Kidney (tissue), 14 donors: ENCODE data around the gene SLC17A9. TPM values are rescaled to one million over a fixed set of nuclear protein-coding genes. Genes with fewer than 3 reads are reported as not detected.
A peak's percentile ranks its signal among the peaks of the same experiment; 100 is the strongest.
"Not testable (repeated sequence)": the region's sequence is repeated elsewhere in the genome, so short reads cannot be mapped to it uniquely, and the experiment has no call there.

Experiments used
- DNase-seq, 5 donors: peaks; one replicate each; pipeline ENCODE4 v3.0.0-alpha.2; 2013 to 2020
- FAIRE-seq: peaks from 2 replicates; lab custom pipeline; 2012; peaks lifted over from hg19 to GRCh38; lab: Jason Lieb, UNC
- H3K27ac ChIP-seq, 2 donors: one replicate each; pipeline ENCODE4 v1.7.0; 2013; ENCODE audit warnings: low read depth in 2 of 2, low read length in 2 of 2, inconsistent platforms in 1 of 2
- H3K27me3 ChIP-seq: one replicate; pipeline ENCODE4 v1.7.1; 2013; ENCODE audit warnings: low read length, inconsistent platforms; ENCODE audit not compliant: control insufficient read depth, insufficient read depth
- H3K36me3 ChIP-seq, 3 donors: one replicate each; pipeline versions ENCODE4 v1.7.0 to v1.7.1; 2013; ENCODE audit warnings: low read length in 3 of 3, control low read depth in 1 of 3, inconsistent platforms in 1 of 3; ENCODE audit not compliant: insufficient read depth in 3 of 3, control insufficient read depth in 2 of 3
- H3K4me1 ChIP-seq, 3 donors: one replicate each; pipeline versions ENCODE4 v1.7.0 to v1.7.1; 2013; ENCODE audit warnings: low read length in 3 of 3, inconsistent platforms in 1 of 3, low read depth in 1 of 3; ENCODE audit not compliant: control insufficient read depth in 2 of 3, insufficient read depth in 2 of 3
- H3K4me3 ChIP-seq, 3 donors: one replicate each; pipeline versions ENCODE4 v1.7.0 to v1.8.1; 2013; ENCODE audit warnings: low read length in 3 of 3, control low read depth in 1 of 3, inconsistent platforms in 1 of 3
- H3K9ac ChIP-seq, 3 donors: one replicate each; pipeline versions ENCODE4 v1.7.0 to v1.7.1; 2013; ENCODE audit warnings: low read length in 3 of 3, control low read depth in 1 of 3, inconsistent platforms in 1 of 3
- H3K9me3 ChIP-seq, 3 donors: one replicate each; pipeline versions ENCODE4 v1.7.0 to v1.7.1; 2013; ENCODE audit warnings: low read length in 3 of 3, control low read depth in 1 of 3, inconsistent platforms in 1 of 3; ENCODE audit not compliant: control insufficient read depth in 2 of 3, insufficient read depth in 1 of 3
- intact Hi-C: fragments of 100-400 bp; cut with DNase I; formaldehyde crosslinking; loops from one replicate; pipeline ENCODE4 v1.11.1; 2022
- polyA plus RNA-seq: library from polyadenylated mRNA; stranded (reverse); fragments of 350-450 nt; fragmentation: Illumina TruSeq; extraction: RNeasy Lipid Tissue Mini Kit (QIAGEN cat#74804); gene quantifications from one replicate; pipeline ENCODE4 v1.2.3, GENCODE V29; 2014; ENCODE audit warnings: low read depth, low replicate concordance; ENCODE audit not compliant: insufficient read depth
- total RNA-seq: library from RNA; stranded (reverse); fragmentation: NEBNext Ultra II Directional; extraction: Animal tissue kit (Norgen Biotek cat#: 25700); gene quantifications from one replicate; pipeline ENCODE4 v1.2.1, GENCODE V29; 2021
- TF ChIP-seq, protein P1 (sequence below): IDR thresholded peaks from 3 replicates; pipeline ENCODE4 v1.5.1; 2012; ENCODE audit warnings: mild to moderate bottlenecking, moderate library complexity, borderline replicate concordance; ENCODE audit not compliant: insufficient read depth; ENCODE audit errors: extremely low read depth
- donor health status: control.
- donor health status: control.
- donor health status: control.
- donor health status: control.
- donor health status: control.
- donor health status: DM: yes; HTN: yes; CAD: no.
- donor health status: Normal renal cell carcinoma (clear cell type).

SLC17A9 gene
- total and polyA plus RNA-seq, 2 donors from 2014 or later, result 2.0 to 9.5 TPM

DNA sequence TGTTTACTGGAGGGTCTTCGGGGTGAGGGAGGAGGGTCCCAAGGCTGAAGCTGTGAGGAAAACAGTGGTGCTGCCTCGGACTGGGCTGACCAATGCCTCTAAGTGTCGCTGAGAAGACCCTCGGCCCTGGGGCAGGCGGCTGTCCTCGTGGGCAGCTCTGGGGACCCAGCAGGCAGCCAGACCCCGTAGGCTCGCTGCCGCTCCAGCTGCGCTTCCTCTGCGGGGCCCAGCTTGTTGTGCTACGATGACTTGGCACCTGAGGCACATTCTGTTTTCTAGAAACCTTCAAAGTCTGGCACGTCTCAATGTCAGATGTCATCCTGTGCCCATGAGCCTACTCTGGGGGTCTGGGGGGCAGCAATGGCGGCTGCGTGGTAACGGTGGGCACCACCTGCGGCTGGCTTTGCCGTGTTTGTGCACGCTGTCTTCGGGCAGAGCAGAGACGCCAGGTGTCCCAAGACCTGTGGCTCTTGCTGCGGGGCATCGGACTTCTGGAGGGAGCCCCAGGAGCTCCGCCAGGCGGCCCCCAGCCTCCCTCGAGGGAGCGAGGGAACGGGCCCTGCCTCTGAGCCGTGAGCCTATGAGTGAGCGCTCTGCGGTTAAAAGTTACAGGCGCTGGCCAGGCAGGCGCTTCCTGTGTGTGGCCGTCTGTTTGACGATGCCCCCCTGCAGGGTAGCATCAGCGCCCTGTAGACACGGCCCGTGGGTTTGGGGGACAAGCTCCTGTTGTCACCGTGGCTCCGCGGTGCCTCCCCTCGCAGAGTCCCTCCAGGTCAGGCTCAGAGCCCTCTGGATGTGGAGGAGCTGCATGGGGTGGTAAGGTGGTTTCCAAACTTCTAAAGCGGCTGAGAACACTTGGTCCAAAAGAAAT lies 6.8 kb downstream of the SLC17A9 start:
- DNase-seq (peak in 1 of 5 donors; percentile 63), FAIRE-seq (no peak)
- intact Hi-C loops, result no loop called here
- H3K27ac ChIP-seq, result no peak overlapping the region
- H3K9me3 ChIP-seq, result no peaks in the 10 kb centered on the region
- TF ChIP-seq, protein P1, sequence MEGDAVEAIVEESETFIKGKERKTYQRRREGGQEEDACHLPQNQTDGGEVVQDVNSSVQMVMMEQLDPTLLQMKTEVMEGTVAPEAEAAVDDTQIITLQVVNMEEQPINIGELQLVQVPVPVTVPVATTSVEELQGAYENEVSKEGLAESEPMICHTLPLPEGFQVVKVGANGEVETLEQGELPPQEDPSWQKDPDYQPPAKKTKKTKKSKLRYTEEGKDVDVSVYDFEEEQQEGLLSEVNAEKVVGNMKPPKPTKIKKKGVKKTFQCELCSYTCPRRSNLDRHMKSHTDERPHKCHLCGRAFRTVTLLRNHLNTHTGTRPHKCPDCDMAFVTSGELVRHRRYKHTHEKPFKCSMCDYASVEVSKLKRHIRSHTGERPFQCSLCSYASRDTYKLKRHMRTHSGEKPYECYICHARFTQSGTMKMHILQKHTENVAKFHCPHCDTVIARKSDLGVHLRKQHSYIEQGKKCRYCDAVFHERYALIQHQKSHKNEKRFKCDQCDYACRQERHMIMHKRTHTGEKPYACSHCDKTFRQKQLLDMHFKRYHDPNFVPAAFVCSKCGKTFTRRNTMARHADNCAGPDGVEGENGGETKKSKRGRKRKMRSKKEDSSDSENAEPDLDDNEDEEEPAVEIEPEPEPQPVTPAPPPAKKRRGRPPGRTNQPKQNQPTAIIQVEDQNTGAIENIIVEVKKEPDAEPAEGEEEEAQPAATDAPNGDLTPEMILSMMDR, result no peak
- H3K4me3 ChIP-seq, result no peak overlapping the region
- H3K4me1 ChIP-seq, result peaks cover 0 to 4% (median 0%) of the 10 kb centered on the region in 3 donors
- H3K27me3 ChIP-seq, result no peaks in the 10 kb centered on the region
- H3K9ac ChIP-seq, result no peak overlapping the region
- no peaks in the 10 kb centered on the region for H3K36me3 ChIP-seq

DNA sequence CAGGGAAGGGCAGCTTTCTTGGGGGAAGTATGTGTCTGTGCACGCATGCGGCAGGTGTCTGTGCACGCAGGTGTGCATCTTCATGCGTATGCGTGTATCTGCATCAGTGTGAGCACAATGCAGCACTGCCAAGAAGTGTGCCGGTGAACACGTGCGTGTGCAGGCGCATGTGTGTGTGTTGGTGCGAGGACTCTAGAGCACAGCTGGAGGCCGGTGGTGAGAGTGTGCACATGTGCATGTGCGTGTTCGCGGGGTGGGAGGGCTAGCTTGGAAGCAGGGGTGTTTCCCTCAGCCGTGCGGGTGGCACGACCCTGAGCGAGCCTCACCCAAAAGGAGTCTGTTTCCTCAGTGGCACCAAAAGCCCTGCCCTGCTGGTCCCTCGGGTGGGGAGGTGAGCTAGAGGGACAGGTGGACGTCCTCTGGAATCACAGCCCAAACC lies 7.5 kb downstream of the SLC17A9 start:
- Histone ChIP-seq H3K4me1 (no peaks in the 10 kb centered on the region), H3K9me3 (no peaks in the 10 kb centered on the region), H3K27me3 (no peaks in the 10 kb centered on the region), H3K36me3 (no peaks in the 10 kb centered on the region), H3K27ac (no peak overlapping the region), H3K4me3 (no peak overlapping the region), H3K9ac (no peak overlapping the region)
- TF ChIP-seq, protein P1, result no peak
- intact Hi-C loops, result no loop called here
- DNase-seq, result peak in 1 of 5 donors; percentile 58
- no peak for FAIRE-seq

DNA sequence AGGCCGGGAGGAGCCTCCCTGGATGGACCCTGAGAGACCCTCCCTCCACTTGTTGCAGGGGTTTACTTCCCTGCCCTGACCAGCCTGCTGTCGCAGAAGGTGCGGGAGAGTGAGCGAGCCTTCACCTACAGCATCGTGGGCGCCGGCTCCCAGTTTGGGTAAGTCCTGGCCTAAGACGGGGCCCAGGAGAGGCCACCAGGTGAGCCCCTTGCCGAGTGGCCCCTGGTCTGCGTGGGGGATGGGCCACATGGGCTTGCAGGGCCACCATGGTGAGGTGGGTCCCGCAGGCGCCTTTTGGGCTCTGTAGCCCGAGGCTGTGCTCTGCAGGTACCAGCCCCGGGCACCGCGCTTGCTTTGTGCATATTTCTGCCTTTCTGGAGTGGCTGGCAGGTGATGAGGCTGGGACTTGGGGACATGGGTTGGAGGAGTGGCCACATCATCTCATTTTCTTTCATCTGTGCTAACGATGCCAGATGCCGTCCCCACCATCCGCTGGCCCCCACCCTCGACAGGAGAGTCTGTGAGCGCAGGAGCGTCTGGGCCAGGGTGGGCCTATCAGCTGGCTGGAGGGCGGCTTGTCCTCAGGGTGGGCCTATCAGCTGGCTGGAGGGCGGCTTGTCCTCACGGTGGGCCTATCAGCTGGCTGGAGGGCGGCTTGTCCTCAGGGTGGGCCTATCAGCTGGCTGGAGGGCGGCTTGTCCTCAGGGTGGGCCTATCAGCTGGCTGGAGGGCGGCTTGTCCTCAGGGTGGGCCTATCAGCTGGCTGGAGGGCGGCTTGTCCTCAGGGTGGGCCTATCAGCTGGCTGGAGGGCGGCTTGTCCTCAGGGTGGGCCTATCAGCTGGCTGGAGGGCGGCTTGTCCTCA lies 8.2 kb downstream of the SLC17A9 start:
- H3K4me1 ChIP-seq, intact Hi-C loops, H3K9ac ChIP-seq, FAIRE-seq, H3K27ac ChIP-seq, H3K4me3 ChIP-seq, H3K36me3 ChIP-seq, H3K9me3 ChIP-seq, H3K27me3 ChIP-seq: not testable (repeated sequence)
- DNase-seq, result peak in 1 of 5 donors; percentile 70
